ENCODE measurements around the gene PKNOX1.
"Not testable (repeated sequence)": the region's sequence is repeated elsewhere in the genome, so short reads cannot be mapped to it uniquely, and the experiment has no call there.

PKNOX1 gene

GRCh38 chr21:42973991-42974831 lies at the start of gene PKNOX1:
Gene PKNOX1 (plus strand): TSS chr21:42974562. CDS start chr21:43004382, 29,820 bp downstream.
- DNase-seq: peak; percentile 99

GRCh38 chr21:42925114-42925926 lies 49.0 kb upstream of the PKNOX1 start, which contains the start of gene ERVH48-1:
Gene ERVH48-1 (minus strand): TSS chr21:42925630. CDS start chr21:42919006, 6,624 bp downstream.
- no peak for DNase-seq

GRCh38 chr21:42927474-42928200 lies 46.7 kb upstream of the PKNOX1 start:
- DNase-seq: not testable (repeated sequence)

GRCh38 chr21:42929969-42930368 lies 44.4 kb upstream of the PKNOX1 start:
- no peak for DNase-seq

- DNase-seq: no peak
Observed at GRCh38 chr21:42931560-42932235, 42.7 kb upstream of the PKNOX1 start.

GRCh38 chr21:42932378-42933136 lies 41.8 kb upstream of the PKNOX1 start:
- not testable (repeated sequence) for DNase-seq

GRCh38 chr21:42933137-42933970 lies 41.0 kb upstream of the PKNOX1 start:
- DNase-seq: not testable (repeated sequence)

- DNase-seq: not testable (repeated sequence)
Observed at GRCh38 chr21:42933973-42934372, 40.4 kb upstream of the PKNOX1 start.

GRCh38 chr21:42936360-42936759 lies 38.0 kb upstream of the PKNOX1 start:
- DNase-seq: not testable (repeated sequence)

GRCh38 chr21:42937034-42937940 lies 37.1 kb upstream of the PKNOX1 start:
- DNase-seq: not testable (repeated sequence)

GRCh38 chr21:42937960-42938605 lies 36.3 kb upstream of the PKNOX1 start:
- DNase-seq: no peak

- DNase-seq: not testable (repeated sequence)
Observed at GRCh38 chr21:42938606-42938995, 35.8 kb upstream of the PKNOX1 start.

- no peak for DNase-seq
Observed at GRCh38 chr21:42939582-42940413, 34.6 kb upstream of the PKNOX1 start.

- DNase-seq: no peak
Observed at GRCh38 chr21:42941696-42942085, 32.7 kb upstream of the PKNOX1 start.

- no peak for DNase-seq
Observed at GRCh38 chr21:42942244-42942643, 32.1 kb upstream of the PKNOX1 start.

GRCh38 chr21:42949094-42949755 lies 25.1 kb upstream of the PKNOX1 start:
- not testable (repeated sequence) for DNase-seq

- DNase-seq: not testable (repeated sequence)
Observed at GRCh38 chr21:42951193-42951592, 23.2 kb upstream of the PKNOX1 start.

Measured in NK-92 treated with Interleukin-12 subunit alpha and Interleukin-12 subunit beta, amount 100 ng/mL, for 24 hours (cell line).